ENCODE data around the gene POGLUT2.

POGLUT2 gene

GRCh38 chr13:102845630-102846260 is 47.0 kb upstream of the POGLUT2 start, which contains the start of gene ERCC5:
TSS of gene ERCC5 (plus strand) at chr13:102846032. CDS start at chr13:102846267, 235 bp downstream.
- H4K8ac ChIP-seq (ENCODE audit: low read depth, low read length): peak within 1 kb of the TSS; percentile 94
- H3K4me1 ChIP-seq (ENCODE audit: control insufficient read depth in 1 of 2, insufficient read depth in 2 of 2, low read length in 2 of 2): peaks cover 1 to 4% of the 10 kb centered on the region in 2 experiments
- peak within 1 kb of the TSS; percentile 78 for H3K4me3 ChIP-seq (ENCODE audit: low read depth, low read length)
- peaks cover 4% of the 10 kb centered on the region for H3K79me2 ChIP-seq (ENCODE audit: control insufficient read depth, insufficient read depth, low read length, poor library complexity)
- no peaks in the 10 kb centered on the region for H3K9me3 ChIP-seq (ENCODE audit: insufficient read depth, low read depth, low read length)
- H3K36me3 ChIP-seq (ENCODE audit: control insufficient read depth in 1 of 2, insufficient read depth in 2 of 2, low read length in 2 of 2): no peaks in the 10 kb centered on the region
- H2AFZ ChIP-seq (ENCODE audit: insufficient read depth, low read length, poor library complexity): peak within 1 kb of the TSS; percentile 86
- H3K4ac ChIP-seq (ENCODE audit: low read depth, low read length): peak within 1 kb of the TSS; percentile 27
- peak within 1 kb of the TSS; percentile 75 for H3K27ac ChIP-seq (ENCODE audit: low read depth, low read length)
- no peak within 1 kb of the TSS for H2AK5ac ChIP-seq (ENCODE audit: low read length)
- peak within 1 kb of the TSS; percentile 86 for H3K18ac ChIP-seq (ENCODE audit: low read length)
- H2BK120ac ChIP-seq (ENCODE audit: insufficient read depth, low read length, poor library complexity): peak within 1 kb of the TSS; percentile 93
- no peak within 1 kb of the TSS for H2BK12ac ChIP-seq (ENCODE audit: low read length)
- peaks cover 10% of the 10 kb centered on the region for H3K79me1 ChIP-seq (ENCODE audit: low read length)
- peak within 1 kb of the TSS; percentile 59 for H3K9ac ChIP-seq (ENCODE audit: low read length)
- peak; percentile 98 to 99 for DNase-seq
- H3K14ac ChIP-seq (ENCODE audit: low read length): peak within 1 kb of the TSS; percentile 69
- peak within 1 kb of the TSS; percentile 78 for H4K91ac ChIP-seq (ENCODE audit: low read depth, low read length)
- peak within 1 kb of the TSS; percentile 73 for H2BK5ac ChIP-seq (ENCODE audit: low read depth, low read length, poor library complexity)
- H3K4me2 ChIP-seq (ENCODE audit: low read length): peak within 1 kb of the TSS; percentile 91
- WGBS (ENCODE audit: extremely low coverage, insufficient coverage, insufficient read length): no CpG with 5 or more reads among the region's 49 CpGs
- peak within 1 kb of the TSS; percentile 91 for H4K12ac ChIP-seq (ENCODE audit: low read depth, low read length)
- no peak within 1 kb of the TSS for H3K23ac ChIP-seq (ENCODE audit: low read length)
- H3K27me3 ChIP-seq (ENCODE audit: insufficient read depth, low read length): no peaks in the 10 kb centered on the region

DNA sequence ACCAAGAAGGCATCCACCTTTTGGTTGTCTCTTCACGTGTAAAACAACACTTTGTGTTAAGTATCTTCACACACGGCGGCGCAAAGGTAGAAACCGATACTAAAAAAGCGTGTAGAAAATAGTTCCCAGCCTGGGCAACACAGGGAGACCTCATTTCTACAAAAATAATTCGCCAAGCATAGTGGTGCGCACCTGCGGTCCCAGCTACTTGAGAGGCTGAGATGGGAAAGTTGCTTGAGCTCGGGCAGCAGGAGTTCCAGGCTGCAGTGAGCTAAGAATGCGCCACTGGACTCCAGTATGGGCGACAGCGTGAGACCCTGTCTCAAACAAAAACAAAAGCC is 46.5 kb upstream of the POGLUT2 start:
- no peak overlapping the region for H2BK5ac ChIP-seq (ENCODE audit: low read depth, low read length, poor library complexity)
- no peaks in the 10 kb centered on the region for H3K9me3 ChIP-seq (ENCODE audit: insufficient read depth, low read depth, low read length)
- H2BK12ac ChIP-seq (ENCODE audit: low read length): no peak overlapping the region
- peak overlapping the region; percentile 61 for H4K91ac ChIP-seq (ENCODE audit: low read depth, low read length)
- peak overlapping the region; percentile 94 for H4K8ac ChIP-seq (ENCODE audit: low read depth, low read length)
- H3K27me3 ChIP-seq (ENCODE audit: insufficient read depth, low read length): no peaks in the 10 kb centered on the region
- no peaks in the 10 kb centered on the region for H3K36me3 ChIP-seq (ENCODE audit: control insufficient read depth in 1 of 2, insufficient read depth in 2 of 2, low read length in 2 of 2)
- peak overlapping the region; percentile 91 for H3K4me2 ChIP-seq (ENCODE audit: low read length)
- no peak overlapping the region for H3K23ac ChIP-seq (ENCODE audit: low read length)
- H3K18ac ChIP-seq (ENCODE audit: low read length): no peak overlapping the region
- H4K12ac ChIP-seq (ENCODE audit: low read depth, low read length): peak overlapping the region; percentile 91
- H2BK120ac ChIP-seq (ENCODE audit: insufficient read depth, low read length, poor library complexity): no peak overlapping the region
- no peak for DNase-seq
- peak overlapping the region; percentile 78 for H3K4me3 ChIP-seq (ENCODE audit: low read depth, low read length)
- H2AFZ ChIP-seq (ENCODE audit: insufficient read depth, low read length, poor library complexity): peak overlapping the region; percentile 86
- H3K14ac ChIP-seq (ENCODE audit: low read length): peak overlapping the region; percentile 34
- peaks cover 4% of the 10 kb centered on the region for H3K79me2 ChIP-seq (ENCODE audit: control insufficient read depth, insufficient read depth, low read length, poor library complexity)
- H3K4me1 ChIP-seq (ENCODE audit: control insufficient read depth in 1 of 2, insufficient read depth in 2 of 2, low read length in 2 of 2): peaks cover 1 to 4% of the 10 kb centered on the region in 2 experiments
- H2AK5ac ChIP-seq (ENCODE audit: low read length): no peak overlapping the region
- WGBS (ENCODE audit: extremely low coverage, insufficient coverage, insufficient read length): no CpG with 5 or more reads among the region's 13 CpGs
- H3K27ac ChIP-seq (ENCODE audit: low read depth, low read length): no peak overlapping the region
- peak overlapping the region; percentile 59 for H3K9ac ChIP-seq (ENCODE audit: low read length)
- no peak overlapping the region for H3K4ac ChIP-seq (ENCODE audit: low read depth, low read length)
- peaks cover 10% of the 10 kb centered on the region for H3K79me1 ChIP-seq (ENCODE audit: low read length)

- Histone ChIP-seq H2AFZ (ENCODE audit: insufficient read depth, low read length, poor library complexity) (no peak overlapping the region), H3K9me3 (ENCODE audit: insufficient read depth, low read depth, low read length) (no peaks in the 10 kb centered on the region), H4K12ac (ENCODE audit: low read depth, low read length) (no peak overlapping the region), H3K4ac (ENCODE audit: low read depth, low read length) (no peak overlapping the region), H3K79me1 (ENCODE audit: low read length) (no peaks in the 10 kb centered on the region), H2BK120ac (ENCODE audit: insufficient read depth, low read length, poor library complexity) (no peak overlapping the region), H3K9ac (ENCODE audit: low read length) (no peak overlapping the region), H3K14ac (ENCODE audit: low read length) (no peak overlapping the region), H3K4me2 (ENCODE audit: low read length) (no peak overlapping the region), H3K27me3 (ENCODE audit: insufficient read depth, low read length) (no peaks in the 10 kb centered on the region), H2BK5ac (ENCODE audit: low read depth, low read length, poor library complexity) (no peak overlapping the region), H4K8ac (ENCODE audit: low read depth, low read length) (no peak overlapping the region), H2BK12ac (ENCODE audit: low read length) (no peak overlapping the region), H3K18ac (ENCODE audit: low read length) (no peak overlapping the region), H2AK5ac (ENCODE audit: low read length) (no peak overlapping the region), H3K27ac (ENCODE audit: low read depth, low read length) (no peak overlapping the region), H4K91ac (ENCODE audit: low read depth, low read length) (no peak overlapping the region), H3K79me2 (ENCODE audit: control insufficient read depth, insufficient read depth, low read length, poor library complexity) (no peaks in the 10 kb centered on the region), H3K23ac (ENCODE audit: low read length) (no peak overlapping the region), H3K4me1 (ENCODE audit: control insufficient read depth in 1 of 2, insufficient read depth in 2 of 2, low read length in 2 of 2) (no peaks in the 10 kb centered on the region), H3K36me3 (ENCODE audit: control insufficient read depth in 1 of 2, insufficient read depth in 2 of 2, low read length in 2 of 2) (no peaks in the 10 kb centered on the region), H3K4me3 (ENCODE audit: low read depth, low read length) (no peak overlapping the region)
- no peak for DNase-seq
- no CpG with 5 or more reads among the region's 5 CpGs for WGBS (ENCODE audit: extremely low coverage, insufficient coverage, insufficient read length)
Observed at GRCh38 chr13:102839462-102839861, 40.7 kb upstream of the POGLUT2 start.

DNA sequence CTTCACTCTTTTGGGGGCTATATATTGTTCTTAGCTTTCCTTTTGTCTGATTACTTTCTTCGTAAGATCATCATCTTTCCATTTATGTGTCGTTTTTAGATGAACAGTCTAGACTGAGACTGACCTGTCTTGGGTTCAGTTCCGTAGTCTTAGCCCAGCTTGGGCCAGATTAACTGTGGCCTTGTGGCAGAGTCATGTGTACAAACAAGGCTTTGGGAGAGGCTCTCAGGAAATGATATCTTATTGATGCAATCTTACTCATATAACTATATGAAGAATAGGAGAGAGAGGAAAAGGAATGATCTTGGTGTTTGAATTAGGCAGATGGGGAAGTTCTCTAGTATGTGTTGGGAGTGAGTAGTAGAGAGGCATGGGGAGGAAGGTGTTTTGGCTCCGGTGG is 40.2 kb upstream of the POGLUT2 start:
- DNase-seq: no peak

More for the DNA sequence above, 40.2 kb upstream of the POGLUT2 start:
- no peak overlapping the region for H3K4ac ChIP-seq (ENCODE audit: low read depth, low read length)
- H3K9me3 ChIP-seq (ENCODE audit: insufficient read depth, low read depth, low read length): no peaks in the 10 kb centered on the region
- no peaks in the 10 kb centered on the region for H3K27me3 ChIP-seq (ENCODE audit: insufficient read depth, low read length)
- no peak overlapping the region for H3K23ac ChIP-seq (ENCODE audit: low read length)
- no peak overlapping the region for H4K91ac ChIP-seq (ENCODE audit: low read depth, low read length)
- H3K9ac ChIP-seq (ENCODE audit: low read length): no peak overlapping the region
- H4K8ac ChIP-seq (ENCODE audit: low read depth, low read length): no peak overlapping the region
- H3K36me3 ChIP-seq (ENCODE audit: control insufficient read depth in 1 of 2, insufficient read depth in 2 of 2, low read length in 2 of 2): no peaks in the 10 kb centered on the region
- no peak overlapping the region for H2BK120ac ChIP-seq (ENCODE audit: insufficient read depth, low read length, poor library complexity)
- no peak overlapping the region for H4K12ac ChIP-seq (ENCODE audit: low read depth, low read length)
- no CpG with 5 or more reads among the region's 4 CpGs for WGBS (ENCODE audit: extremely low coverage, insufficient coverage, insufficient read length)
- H2AFZ ChIP-seq (ENCODE audit: insufficient read depth, low read length, poor library complexity): no peak overlapping the region
- H2BK12ac ChIP-seq (ENCODE audit: low read length): no peak overlapping the region
- no peak overlapping the region for H3K4me3 ChIP-seq (ENCODE audit: low read depth, low read length)
- H3K14ac ChIP-seq (ENCODE audit: low read length): no peak overlapping the region
- no peak overlapping the region for H2BK5ac ChIP-seq (ENCODE audit: low read depth, low read length, poor library complexity)
- H3K4me1 ChIP-seq (ENCODE audit: control insufficient read depth in 1 of 2, insufficient read depth in 2 of 2, low read length in 2 of 2): no peaks in the 10 kb centered on the region
- H2AK5ac ChIP-seq (ENCODE audit: low read length): no peak overlapping the region
- no peak overlapping the region for H3K4me2 ChIP-seq (ENCODE audit: low read length)
- no peak overlapping the region for H3K18ac ChIP-seq (ENCODE audit: low read length)
- H3K79me2 ChIP-seq (ENCODE audit: control insufficient read depth, insufficient read depth, low read length, poor library complexity): no peaks in the 10 kb centered on the region
- no peaks in the 10 kb centered on the region for H3K79me1 ChIP-seq (ENCODE audit: low read length)
- no peak overlapping the region for H3K27ac ChIP-seq (ENCODE audit: low read depth, low read length)
